Stimulated activated naive CD8-positive, alpha-beta T cell treated with anti-CD3 and anti-CD28 coated beads, Interleukin-15, Interleukin-2, amounts not matched to agents 100 ng/mL and 50 ng/mL, for 24 hours (primary cell): ENCODE results near the gene PARP1.

ENCODE experiments used
- H3K27ac Mint-ChIP-seq: one replicate; pipeline ENCODE4 v1.8.0; 2021; ENCODE audit warnings: mild to moderate bottlenecking, mixed read lengths
- H3K27me3 Mint-ChIP-seq: one replicate; pipeline ENCODE4 v1.8.0; 2021; ENCODE audit warnings: mixed read lengths
- H3K36me3 Mint-ChIP-seq: one replicate; pipeline ENCODE4 v1.8.0; 2021; ENCODE audit warnings: low read depth, mixed read lengths
- H3K4me1 Mint-ChIP-seq: one replicate; pipeline ENCODE4 v1.8.0; 2021; ENCODE audit warnings: low read depth, mixed read lengths
- H3K4me3 Mint-ChIP-seq: one replicate; pipeline ENCODE4 v1.8.0; 2021; ENCODE audit warnings: mild to moderate bottlenecking, mixed read lengths
- H3K9me3 Mint-ChIP-seq: one replicate; pipeline ENCODE4 v1.8.0; 2021; ENCODE audit warnings: mixed read lengths

Gene PARP1

GRCh38 chr1:226407497-226408284 is at the start of gene PARP1:
PARP1 (minus strand) TSS chr1:226408093; CDS start chr1:226407929, 164 bp downstream.
- H3K4me3 Mint-ChIP-seq: peak within 1 kb of the TSS; percentile 97
- peak within 1 kb of the TSS; percentile 96 for H3K27ac Mint-ChIP-seq
- H3K4me1 Mint-ChIP-seq: peaks cover 42% of the 10 kb centered on the region
- H3K36me3 Mint-ChIP-seq: peaks cover 20% of the 10 kb centered on the region
- no peaks in the 10 kb centered on the region for H3K27me3 Mint-ChIP-seq
- H3K9me3 Mint-ChIP-seq: no peaks in the 10 kb centered on the region

DNA sequence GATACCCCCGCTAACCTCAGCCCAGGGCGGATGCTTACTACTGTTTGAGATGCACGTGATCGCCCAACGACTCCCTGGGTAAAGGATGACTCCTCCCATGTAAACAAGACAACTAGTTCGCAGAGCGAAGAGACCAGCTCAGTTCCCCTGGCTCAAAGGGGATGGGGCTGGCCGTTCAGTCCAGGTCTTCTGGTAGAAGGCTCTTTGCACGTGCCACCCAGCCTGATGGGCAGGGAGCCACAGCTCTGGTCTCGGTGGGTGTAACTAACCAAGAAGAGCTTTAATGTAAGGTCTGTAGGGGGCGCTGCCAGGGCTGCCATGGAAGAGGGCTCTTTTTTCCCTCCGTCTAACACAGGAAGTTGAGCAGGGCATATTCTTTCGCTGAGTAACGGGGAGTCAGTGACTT is 49.4 kb upstream of the PARP1 start:
- H3K4me3 Mint-ChIP-seq: peak overlapping the region; percentile 28
- H3K9me3 Mint-ChIP-seq: no peaks in the 10 kb centered on the region
- H3K27ac Mint-ChIP-seq: no peak overlapping the region
- H3K36me3 Mint-ChIP-seq: no peaks in the 10 kb centered on the region
- H3K27me3 Mint-ChIP-seq: no peaks in the 10 kb centered on the region
- peaks cover 18% of the 10 kb centered on the region for H3K4me1 Mint-ChIP-seq

DNA sequence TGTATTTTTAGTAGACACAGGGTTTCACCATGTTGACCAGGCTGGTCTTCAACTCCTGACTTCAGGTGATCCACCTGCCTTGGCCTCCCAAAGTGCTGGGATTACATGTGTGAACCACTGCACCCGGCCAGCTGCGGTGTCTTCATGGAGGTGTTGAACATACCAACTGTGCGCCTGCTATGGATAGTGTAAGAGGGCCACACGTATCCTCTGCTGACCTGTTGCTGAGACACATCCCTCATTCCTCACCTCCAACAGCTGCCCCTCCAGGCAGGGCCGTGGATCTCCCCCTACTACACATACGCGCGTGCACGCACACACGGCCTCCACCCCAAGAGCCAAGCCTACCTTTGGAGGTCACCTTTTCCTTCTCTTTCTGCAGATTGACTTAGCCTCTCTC is 48.0 kb upstream of the PARP1 start:
- H3K27me3 Mint-ChIP-seq: no peaks in the 10 kb centered on the region
- H3K4me1 Mint-ChIP-seq: peaks cover 18% of the 10 kb centered on the region
- no peaks in the 10 kb centered on the region for H3K9me3 Mint-ChIP-seq
- H3K4me3 Mint-ChIP-seq: no peak overlapping the region
- H3K27ac Mint-ChIP-seq: no peak overlapping the region
- H3K36me3 Mint-ChIP-seq: no peaks in the 10 kb centered on the region

- Mint-ChIP-seq H3K27ac (no peak overlapping the region), H3K27me3 (no peaks in the 10 kb centered on the region), H3K4me1 (peaks cover 18% of the 10 kb centered on the region)
Observed at GRCh38 chr1:226454349-226454748, 46.5 kb upstream of the PARP1 start.

GRCh38 chr1:226453015-226453704 is 45.3 kb upstream of the PARP1 start:
- Mint-ChIP-seq H3K27me3 (no peaks in the 10 kb centered on the region), H3K27ac (no peak overlapping the region), H3K4me3 (no peak overlapping the region), H3K9me3 (no peaks in the 10 kb centered on the region), H3K36me3 (no peaks in the 10 kb centered on the region), H3K4me1 (peaks cover 22% of the 10 kb centered on the region)

More at GRCh38 chr1:226454349-226454748, 46.5 kb upstream of the PARP1 start:
- Mint-ChIP-seq H3K4me3 (no peak overlapping the region), H3K9me3 (no peaks in the 10 kb centered on the region), H3K36me3 (no peaks in the 10 kb centered on the region)

DNA sequence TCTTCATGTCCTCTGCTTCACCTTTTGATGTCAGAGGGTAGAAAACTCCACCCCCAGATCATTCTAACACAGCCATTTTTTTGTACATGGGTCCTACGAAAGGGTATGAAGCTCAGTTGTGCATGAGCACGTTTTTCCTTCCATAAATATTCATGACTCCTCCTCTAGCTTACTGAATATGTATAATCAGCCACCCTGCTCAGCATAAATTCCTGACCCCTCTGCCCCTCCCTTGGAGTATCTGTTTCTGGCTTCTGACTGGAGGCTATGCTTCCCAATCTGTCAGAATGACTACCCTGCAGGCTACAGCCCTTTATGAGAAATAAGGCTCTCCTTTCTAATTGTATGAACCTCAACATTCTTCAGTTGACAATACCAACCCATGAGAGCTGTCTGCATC is 42.8 kb upstream of the PARP1 start:
- H3K4me1 Mint-ChIP-seq: peaks cover 24% of the 10 kb centered on the region
- no peaks in the 10 kb centered on the region for H3K9me3 Mint-ChIP-seq
- no peak overlapping the region for H3K4me3 Mint-ChIP-seq
- no peak overlapping the region for H3K27ac Mint-ChIP-seq
- no peaks in the 10 kb centered on the region for H3K27me3 Mint-ChIP-seq
- no peaks in the 10 kb centered on the region for H3K36me3 Mint-ChIP-seq

- Mint-ChIP-seq H3K36me3 (no peaks in the 10 kb centered on the region), H3K27me3 (no peaks in the 10 kb centered on the region), H3K9me3 (no peaks in the 10 kb centered on the region), H3K27ac (no peak overlapping the region), H3K4me3 (no peak overlapping the region), H3K4me1 (peaks cover 33% of the 10 kb centered on the region)
Observed at GRCh38 chr1:226449823-226450222, 41.9 kb upstream of the PARP1 start.

- H3K9me3 Mint-ChIP-seq: no peaks in the 10 kb centered on the region
- peaks cover 34% of the 10 kb centered on the region for H3K4me1 Mint-ChIP-seq
Observed at GRCh38 chr1:226447932-226448665, 40.2 kb upstream of the PARP1 start.

GRCh38 chr1:226446094-226446493 is 38.2 kb upstream of the PARP1 start:
- Mint-ChIP-seq H3K27ac (no peak overlapping the region), H3K36me3 (no peaks in the 10 kb centered on the region), H3K27me3 (no peaks in the 10 kb centered on the region), H3K4me3 (no peak overlapping the region), H3K4me1 (peaks cover 34% of the 10 kb centered on the region), H3K9me3 (no peaks in the 10 kb centered on the region)

More at GRCh38 chr1:226447932-226448665, 40.2 kb upstream of the PARP1 start:
- Mint-ChIP-seq H3K4me3 (no peak overlapping the region), H3K36me3 (no peaks in the 10 kb centered on the region), H3K27ac (no peak overlapping the region), H3K27me3 (no peaks in the 10 kb centered on the region)

- Mint-ChIP-seq H3K27me3 (no peaks in the 10 kb centered on the region), H3K4me3 (peak overlapping the region; percentile 23), H3K36me3 (no peaks in the 10 kb centered on the region), H3K27ac (peak overlapping the region; percentile 21), H3K9me3 (no peaks in the 10 kb centered on the region), H3K4me1 (peaks cover 34% of the 10 kb centered on the region)
Observed at GRCh38 chr1:226444901-226445300, 37.0 kb upstream of the PARP1 start.

- H3K27me3 Mint-ChIP-seq: no peaks in the 10 kb centered on the region
- no peaks in the 10 kb centered on the region for H3K9me3 Mint-ChIP-seq
- H3K4me3 Mint-ChIP-seq: no peak overlapping the region
- H3K4me1 Mint-ChIP-seq: peaks cover 33% of the 10 kb centered on the region
- H3K27ac Mint-ChIP-seq: no peak overlapping the region
- no peaks in the 10 kb centered on the region for H3K36me3 Mint-ChIP-seq
Observed at GRCh38 chr1:226443439-226443838, 35.5 kb upstream of the PARP1 start.

DNA sequence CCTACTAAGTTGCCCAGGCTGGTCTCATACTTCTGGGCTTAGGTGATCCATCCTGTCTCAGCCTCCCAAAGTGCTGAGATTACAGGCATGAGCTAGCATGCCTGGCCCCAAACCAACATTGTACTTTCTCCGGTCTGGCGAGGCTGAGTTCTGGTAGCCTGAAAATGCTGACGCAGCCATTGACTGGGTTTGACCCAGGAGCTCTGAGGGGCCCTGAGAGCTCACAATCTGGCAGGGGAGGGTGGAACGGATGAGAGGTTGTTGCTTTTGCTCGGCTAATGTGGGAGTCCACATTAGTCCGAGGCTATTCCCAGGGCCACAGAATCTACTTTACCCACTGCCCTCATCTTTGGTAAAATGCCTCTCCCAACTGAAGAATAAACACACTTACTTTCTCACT is 35.1 kb upstream of the PARP1 start:
- no peak overlapping the region for H3K4me3 Mint-ChIP-seq
- H3K4me1 Mint-ChIP-seq: peaks cover 30% of the 10 kb centered on the region
- H3K9me3 Mint-ChIP-seq: no peaks in the 10 kb centered on the region
- H3K27me3 Mint-ChIP-seq: no peaks in the 10 kb centered on the region
- no peaks in the 10 kb centered on the region for H3K36me3 Mint-ChIP-seq
- no peak overlapping the region for H3K27ac Mint-ChIP-seq

GRCh38 chr1:226441629-226442028 is 33.7 kb upstream of the PARP1 start:
- Mint-ChIP-seq H3K36me3 (no peaks in the 10 kb centered on the region), H3K27ac (no peak overlapping the region), H3K4me1 (peaks cover 30% of the 10 kb centered on the region), H3K27me3 (no peaks in the 10 kb centered on the region), H3K9me3 (no peaks in the 10 kb centered on the region), H3K4me3 (no peak overlapping the region)

DNA sequence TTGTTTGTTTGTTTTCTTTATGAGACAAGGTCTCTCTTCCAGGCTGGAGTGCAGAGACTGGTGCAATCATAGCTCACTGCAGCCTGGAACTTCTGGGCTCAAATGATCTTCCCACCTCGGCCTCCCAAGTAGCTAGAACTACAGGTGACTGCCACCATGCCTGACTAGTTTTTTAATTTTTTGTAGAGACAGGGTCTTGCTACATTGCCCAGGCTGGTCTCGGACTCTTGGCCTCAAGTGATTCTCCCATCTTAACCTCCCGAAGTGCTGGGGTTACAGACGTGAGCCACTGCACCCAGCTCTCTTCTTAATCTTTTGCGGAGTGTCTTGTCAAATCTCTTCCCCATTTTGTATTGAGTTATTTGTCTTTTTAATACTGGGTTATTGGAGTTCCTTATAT is 32.6 kb upstream of the PARP1 start:
- H3K9me3 Mint-ChIP-seq: no peaks in the 10 kb centered on the region
- H3K27me3 Mint-ChIP-seq: no peaks in the 10 kb centered on the region
- H3K4me3 Mint-ChIP-seq: no peak overlapping the region
- no peak overlapping the region for H3K27ac Mint-ChIP-seq
- H3K36me3 Mint-ChIP-seq: no peaks in the 10 kb centered on the region
- peaks cover 19% of the 10 kb centered on the region for H3K4me1 Mint-ChIP-seq

GRCh38 chr1:226438007-226438406 is 30.1 kb upstream of the PARP1 start:
- no peak overlapping the region for H3K4me3 Mint-ChIP-seq
- H3K27ac Mint-ChIP-seq: no peak overlapping the region
- no peaks in the 10 kb centered on the region for H3K36me3 Mint-ChIP-seq
- H3K9me3 Mint-ChIP-seq: no peaks in the 10 kb centered on the region
- no peaks in the 10 kb centered on the region for H3K4me1 Mint-ChIP-seq
- no peaks in the 10 kb centered on the region for H3K27me3 Mint-ChIP-seq
